ENCODE data around the gene AATK.

AATK gene, protein sequence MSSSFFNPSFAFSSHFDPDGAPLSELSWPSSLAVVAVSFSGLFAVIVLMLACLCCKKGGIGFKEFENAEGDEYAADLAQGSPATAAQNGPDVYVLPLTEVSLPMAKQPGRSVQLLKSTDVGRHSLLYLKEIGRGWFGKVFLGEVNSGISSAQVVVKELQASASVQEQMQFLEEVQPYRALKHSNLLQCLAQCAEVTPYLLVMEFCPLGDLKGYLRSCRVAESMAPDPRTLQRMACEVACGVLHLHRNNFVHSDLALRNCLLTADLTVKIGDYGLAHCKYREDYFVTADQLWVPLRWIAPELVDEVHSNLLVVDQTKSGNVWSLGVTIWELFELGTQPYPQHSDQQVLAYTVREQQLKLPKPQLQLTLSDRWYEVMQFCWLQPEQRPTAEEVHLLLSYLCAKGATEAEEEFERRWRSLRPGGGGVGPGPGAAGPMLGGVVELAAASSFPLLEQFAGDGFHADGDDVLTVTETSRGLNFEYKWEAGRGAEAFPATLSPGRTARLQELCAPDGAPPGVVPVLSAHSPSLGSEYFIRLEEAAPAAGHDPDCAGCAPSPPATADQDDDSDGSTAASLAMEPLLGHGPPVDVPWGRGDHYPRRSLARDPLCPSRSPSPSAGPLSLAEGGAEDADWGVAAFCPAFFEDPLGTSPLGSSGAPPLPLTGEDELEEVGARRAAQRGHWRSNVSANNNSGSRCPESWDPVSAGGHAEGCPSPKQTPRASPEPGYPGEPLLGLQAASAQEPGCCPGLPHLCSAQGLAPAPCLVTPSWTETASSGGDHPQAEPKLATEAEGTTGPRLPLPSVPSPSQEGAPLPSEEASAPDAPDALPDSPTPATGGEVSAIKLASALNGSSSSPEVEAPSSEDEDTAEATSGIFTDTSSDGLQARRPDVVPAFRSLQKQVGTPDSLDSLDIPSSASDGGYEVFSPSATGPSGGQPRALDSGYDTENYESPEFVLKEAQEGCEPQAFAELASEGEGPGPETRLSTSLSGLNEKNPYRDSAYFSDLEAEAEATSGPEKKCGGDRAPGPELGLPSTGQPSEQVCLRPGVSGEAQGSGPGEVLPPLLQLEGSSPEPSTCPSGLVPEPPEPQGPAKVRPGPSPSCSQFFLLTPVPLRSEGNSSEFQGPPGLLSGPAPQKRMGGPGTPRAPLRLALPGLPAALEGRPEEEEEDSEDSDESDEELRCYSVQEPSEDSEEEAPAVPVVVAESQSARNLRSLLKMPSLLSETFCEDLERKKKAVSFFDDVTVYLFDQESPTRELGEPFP (N-terminal part only)

DNA sequence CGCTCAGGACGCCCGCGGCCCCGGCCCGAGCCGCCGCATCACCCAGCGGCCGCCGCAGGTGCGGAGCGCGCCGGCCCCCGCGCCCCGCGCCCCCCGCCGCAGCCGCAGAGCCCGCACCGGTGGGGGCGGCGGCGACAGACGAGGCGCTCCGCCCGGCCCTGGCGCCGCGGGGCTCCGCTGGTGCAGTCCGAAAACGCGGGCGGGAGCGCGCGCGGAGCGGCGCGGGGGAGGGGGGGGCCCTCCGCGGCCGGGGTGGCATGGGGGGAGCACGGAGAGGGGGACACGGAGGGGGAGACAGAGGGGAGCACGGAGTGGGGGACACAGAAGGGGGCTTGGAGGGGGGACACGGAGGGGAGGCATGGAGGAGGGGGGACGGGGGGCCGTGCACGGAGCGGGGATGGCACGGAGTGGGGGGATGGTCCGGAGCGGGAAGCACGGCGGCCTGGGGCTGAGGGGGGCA, at the start of gene AATK:
Gene AATK (minus strand): TSS at position 189 of the 460 bp plus-strand sequence. CDS start 229 bp downstream, outside the sequence.
- no peak within 1 kb of the TSS for H3K4me3 ChIP-seq (ENCODE audit: low read length)
- TF ChIP-seq, protein P1, sequence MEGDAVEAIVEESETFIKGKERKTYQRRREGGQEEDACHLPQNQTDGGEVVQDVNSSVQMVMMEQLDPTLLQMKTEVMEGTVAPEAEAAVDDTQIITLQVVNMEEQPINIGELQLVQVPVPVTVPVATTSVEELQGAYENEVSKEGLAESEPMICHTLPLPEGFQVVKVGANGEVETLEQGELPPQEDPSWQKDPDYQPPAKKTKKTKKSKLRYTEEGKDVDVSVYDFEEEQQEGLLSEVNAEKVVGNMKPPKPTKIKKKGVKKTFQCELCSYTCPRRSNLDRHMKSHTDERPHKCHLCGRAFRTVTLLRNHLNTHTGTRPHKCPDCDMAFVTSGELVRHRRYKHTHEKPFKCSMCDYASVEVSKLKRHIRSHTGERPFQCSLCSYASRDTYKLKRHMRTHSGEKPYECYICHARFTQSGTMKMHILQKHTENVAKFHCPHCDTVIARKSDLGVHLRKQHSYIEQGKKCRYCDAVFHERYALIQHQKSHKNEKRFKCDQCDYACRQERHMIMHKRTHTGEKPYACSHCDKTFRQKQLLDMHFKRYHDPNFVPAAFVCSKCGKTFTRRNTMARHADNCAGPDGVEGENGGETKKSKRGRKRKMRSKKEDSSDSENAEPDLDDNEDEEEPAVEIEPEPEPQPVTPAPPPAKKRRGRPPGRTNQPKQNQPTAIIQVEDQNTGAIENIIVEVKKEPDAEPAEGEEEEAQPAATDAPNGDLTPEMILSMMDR (IDR thresholded peaks at IDR 0.05; ENCODE audit: insufficient read depth, low read depth, low read length, missing control alignments) = no peak
- no peak for DNase-seq (ENCODE audit: low read depth)

DNA sequence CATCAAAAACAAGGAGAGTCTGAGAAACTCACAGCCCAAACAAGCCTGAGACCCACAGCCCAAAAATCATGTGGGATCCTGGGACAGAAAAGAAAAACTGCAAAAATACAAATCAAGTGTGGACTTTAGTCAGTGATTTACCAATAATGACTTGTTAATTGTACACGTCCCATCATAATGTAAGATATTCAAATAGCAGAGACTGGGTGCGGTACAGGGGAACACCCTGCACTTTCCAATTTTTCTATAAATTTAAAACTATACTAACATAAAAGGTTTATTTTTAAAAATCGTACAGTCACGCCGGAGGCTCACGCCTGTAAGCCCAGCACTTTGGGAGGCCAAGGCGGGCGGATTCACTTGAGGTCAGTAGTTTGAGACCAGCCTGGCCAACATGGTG, 48.0 kb upstream of the AATK start:
- TF ChIP-seq, protein P1 (IDR thresholded peaks at IDR 0.05; ENCODE audit: insufficient read depth, low read depth, low read length, missing control alignments) = no peak
- no peak overlapping the region for H3K4me3 ChIP-seq (ENCODE audit: low read length)
- no peak for DNase-seq (ENCODE audit: low read depth)

DNA sequence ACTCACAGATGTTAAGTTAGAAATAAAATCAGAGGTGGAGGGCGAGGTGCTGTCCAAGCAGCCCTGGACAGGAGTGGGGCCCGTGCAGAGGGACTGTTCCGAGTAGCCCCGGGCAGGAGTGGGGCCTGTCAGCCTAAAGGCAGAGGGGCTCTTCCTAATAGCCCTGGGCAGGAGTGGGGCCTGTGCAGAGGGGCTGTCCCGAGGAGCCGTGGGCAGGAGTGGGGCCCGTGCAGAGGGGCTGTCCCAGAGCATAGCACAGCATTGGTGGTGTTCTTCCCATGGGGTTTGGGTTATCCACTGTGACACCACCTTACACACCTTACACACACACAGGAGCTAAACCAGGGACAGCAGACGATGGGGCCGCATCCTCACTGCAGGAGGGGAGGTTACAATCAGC, 46.3 kb upstream of the AATK start:
- DNase-seq (ENCODE audit: low read depth) = no peak
- TF ChIP-seq, protein P1 (IDR thresholded peaks at IDR 0.05; ENCODE audit: insufficient read depth, low read depth, low read length, missing control alignments) = no peak
- H3K4me3 ChIP-seq (ENCODE audit: low read length) = no peak overlapping the region

DNA sequence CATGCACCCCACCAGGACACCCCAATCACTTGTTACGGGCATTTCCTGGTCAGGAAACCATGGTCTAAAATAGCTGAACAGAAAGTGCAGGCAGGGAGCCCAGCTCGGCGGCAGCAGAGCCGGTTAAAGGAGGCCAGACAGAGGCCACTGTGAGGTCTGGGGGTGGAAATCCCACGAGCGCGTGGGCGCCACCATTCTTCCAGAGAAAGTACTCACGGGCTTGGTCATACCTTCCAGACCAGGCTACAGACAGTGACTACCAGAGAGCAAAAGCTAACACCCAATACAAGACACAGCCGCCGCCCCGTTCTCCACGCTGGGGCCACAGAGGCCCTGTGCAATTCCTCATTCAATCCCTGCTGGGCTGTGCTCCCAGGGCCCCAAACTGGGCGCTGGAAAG, 44.8 kb upstream of the AATK start:
- TF ChIP-seq, protein P1 (IDR thresholded peaks at IDR 0.05; ENCODE audit: insufficient read depth, low read depth, low read length, missing control alignments) = no peak
- no peak for DNase-seq (ENCODE audit: low read depth)
- H3K4me3 ChIP-seq (ENCODE audit: low read length) = no peak overlapping the region

DNA sequence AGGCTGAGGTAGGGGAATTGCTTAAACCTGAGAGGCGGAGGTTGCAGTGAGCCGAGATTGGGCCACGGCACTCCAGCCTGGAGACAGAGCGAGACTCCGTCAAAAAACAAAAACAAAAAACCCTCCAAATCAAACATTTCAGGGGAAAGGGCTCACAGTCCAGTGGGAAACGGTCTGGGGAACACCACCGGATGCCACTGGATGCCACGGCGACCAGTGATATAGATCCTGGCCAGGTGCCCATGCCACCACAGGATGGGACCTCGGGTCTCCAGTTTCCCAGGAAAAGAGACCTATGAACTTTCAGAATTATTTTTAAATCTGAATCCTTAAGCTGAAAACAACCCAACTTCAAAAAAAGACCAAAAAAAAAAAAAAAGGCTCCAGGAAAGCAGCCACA, 44.4 kb upstream of the AATK start:
- no peak for DNase-seq (ENCODE audit: low read depth)
- TF ChIP-seq, protein P1 (IDR thresholded peaks at IDR 0.05; ENCODE audit: insufficient read depth, low read depth, low read length, missing control alignments) = no peak
- no peak overlapping the region for H3K4me3 ChIP-seq (ENCODE audit: low read length)

DNA sequence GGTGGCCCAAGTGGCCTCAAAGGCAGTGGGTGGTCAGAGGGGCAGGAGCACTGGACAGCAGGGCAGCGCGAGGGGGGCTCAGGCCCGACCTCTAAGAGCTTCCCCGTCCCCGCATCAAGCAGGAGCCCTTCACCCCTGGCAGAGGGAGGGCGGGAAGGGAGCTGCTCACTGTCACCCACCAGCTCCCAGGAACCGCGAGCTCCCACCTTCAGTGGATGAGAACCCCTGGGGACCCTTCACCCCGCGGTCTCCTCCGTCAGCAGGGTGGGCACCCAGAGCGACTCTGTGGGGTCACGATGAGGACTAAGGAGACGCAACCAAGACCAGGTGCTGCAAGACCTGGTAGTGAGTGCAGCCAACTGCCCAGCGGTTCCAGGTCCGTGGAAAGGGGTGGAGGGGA, 43.1 kb upstream of the AATK start:
- no peak overlapping the region for H3K4me3 ChIP-seq (ENCODE audit: low read length)
- TF ChIP-seq, protein P1 (IDR thresholded peaks at IDR 0.05; ENCODE audit: insufficient read depth, low read depth, low read length, missing control alignments) = no peak
- DNase-seq (ENCODE audit: low read depth) = no peak
